GM23338 (cell line): ENCODE data around the gene MANEAL.

ENCODE experiments used
- CREB1 ChIP-seq: fragments of 250-450 bp; sonication (Bioruptor Pico); IDR thresholded peaks from 2 replicates; pipeline ENCODE4 v1.5.0; 2020; ENCODE audit warnings: low read depth, mild to moderate bottlenecking, moderate library complexity
- EZH2 ChIP-seq: fragments of 200-600 bp; sonication (generic); IDR thresholded peaks from one replicate; pipeline ENCODE4 v1.8.0; 2017; ENCODE audit warnings: antibody characterized with exemption, mild to moderate bottlenecking, low read depth; ENCODE audit not compliant: unreplicated experiment
- EZH2phosphoT487 ChIP-seq: fragments of 200-600 bp; sonication (generic); IDR thresholded peaks from one replicate; pipeline ENCODE4 v1.8.1; 2018; ENCODE audit warnings: antibody characterized with exemption; ENCODE audit not compliant: unreplicated experiment
- POLR2AphosphoS5 ChIP-seq: IDR thresholded peaks from 2 replicates; pipeline ENCODE4 v1.6.1; 2016; ENCODE audit warnings: antibody characterized with exemption, low read depth
- ZNF114 ChIP-seq: fragments of 250-450 bp; sonication (Bioruptor Pico); IDR thresholded peaks from 2 replicates; pipeline ENCODE4 v1.5.0; 2020; ENCODE audit warnings: mild to moderate bottlenecking, moderate library complexity
- TF ChIP-seq, protein P1 (sequence below), 2 experiments: fragments of 200-600 bp in 1 of 2; sonication (generic) in 1 of 2; conservative IDR thresholded peaks; 2 replicates each; pipeline versions ENCODE4 v1.5.1 to v1.6.1; 2016 to 2017; ENCODE audit warnings: antibody characterized with exemption in 2 of 2, low read depth in 2 of 2, mild to moderate bottlenecking in 2 of 2, moderate library complexity in 1 of 2
- TF ChIP-seq, protein P2 (sequence below): IDR thresholded peaks from one replicate; pipeline ENCODE4 v1.6.1; 2018; ENCODE audit warnings: antibody characterized with exemption; ENCODE audit not compliant: unreplicated experiment

DNA sequence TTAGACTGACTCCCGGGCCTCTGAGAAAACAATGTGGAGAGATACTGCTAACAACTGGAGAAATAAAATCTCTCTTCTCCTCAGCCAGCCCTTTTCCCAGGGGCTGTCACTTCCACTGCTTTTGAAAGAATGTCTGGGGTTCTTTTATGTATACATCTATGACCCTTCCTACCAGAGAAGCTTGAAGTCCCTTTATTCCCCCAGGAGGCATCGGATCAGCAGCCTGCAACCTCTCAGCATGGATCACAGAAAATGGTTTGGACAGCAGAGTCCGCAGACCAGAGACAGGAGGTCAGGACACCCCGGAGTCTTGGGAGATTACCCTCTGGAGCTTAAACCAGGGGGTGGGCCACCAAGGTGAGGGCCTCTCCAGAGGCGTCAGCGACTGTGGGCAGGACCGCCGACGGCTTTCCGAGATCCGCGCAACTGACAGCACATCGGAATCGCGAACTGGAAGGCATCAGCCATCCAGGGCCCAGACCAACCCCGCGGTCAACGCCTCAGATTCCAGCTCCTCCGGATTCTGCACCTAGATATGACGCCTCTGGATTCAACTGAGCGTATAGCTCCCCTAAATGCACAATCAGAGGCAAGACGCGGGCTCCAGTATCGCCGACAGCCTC lies 29.7 kb upstream of the MANEAL start:
- no peak for TF ChIP-seq POLR2AphosphoS5
- TF ChIP-seq, protein P1, sequence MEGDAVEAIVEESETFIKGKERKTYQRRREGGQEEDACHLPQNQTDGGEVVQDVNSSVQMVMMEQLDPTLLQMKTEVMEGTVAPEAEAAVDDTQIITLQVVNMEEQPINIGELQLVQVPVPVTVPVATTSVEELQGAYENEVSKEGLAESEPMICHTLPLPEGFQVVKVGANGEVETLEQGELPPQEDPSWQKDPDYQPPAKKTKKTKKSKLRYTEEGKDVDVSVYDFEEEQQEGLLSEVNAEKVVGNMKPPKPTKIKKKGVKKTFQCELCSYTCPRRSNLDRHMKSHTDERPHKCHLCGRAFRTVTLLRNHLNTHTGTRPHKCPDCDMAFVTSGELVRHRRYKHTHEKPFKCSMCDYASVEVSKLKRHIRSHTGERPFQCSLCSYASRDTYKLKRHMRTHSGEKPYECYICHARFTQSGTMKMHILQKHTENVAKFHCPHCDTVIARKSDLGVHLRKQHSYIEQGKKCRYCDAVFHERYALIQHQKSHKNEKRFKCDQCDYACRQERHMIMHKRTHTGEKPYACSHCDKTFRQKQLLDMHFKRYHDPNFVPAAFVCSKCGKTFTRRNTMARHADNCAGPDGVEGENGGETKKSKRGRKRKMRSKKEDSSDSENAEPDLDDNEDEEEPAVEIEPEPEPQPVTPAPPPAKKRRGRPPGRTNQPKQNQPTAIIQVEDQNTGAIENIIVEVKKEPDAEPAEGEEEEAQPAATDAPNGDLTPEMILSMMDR (conservative IDR thresholded peaks at IDR 0.05; ENCODE audit: low read depth in 2 of 2): no peak
- no peak for TF ChIP-seq EZH2phosphoT487
- TF ChIP-seq EZH2: no peak
- TF ChIP-seq, protein P2, sequence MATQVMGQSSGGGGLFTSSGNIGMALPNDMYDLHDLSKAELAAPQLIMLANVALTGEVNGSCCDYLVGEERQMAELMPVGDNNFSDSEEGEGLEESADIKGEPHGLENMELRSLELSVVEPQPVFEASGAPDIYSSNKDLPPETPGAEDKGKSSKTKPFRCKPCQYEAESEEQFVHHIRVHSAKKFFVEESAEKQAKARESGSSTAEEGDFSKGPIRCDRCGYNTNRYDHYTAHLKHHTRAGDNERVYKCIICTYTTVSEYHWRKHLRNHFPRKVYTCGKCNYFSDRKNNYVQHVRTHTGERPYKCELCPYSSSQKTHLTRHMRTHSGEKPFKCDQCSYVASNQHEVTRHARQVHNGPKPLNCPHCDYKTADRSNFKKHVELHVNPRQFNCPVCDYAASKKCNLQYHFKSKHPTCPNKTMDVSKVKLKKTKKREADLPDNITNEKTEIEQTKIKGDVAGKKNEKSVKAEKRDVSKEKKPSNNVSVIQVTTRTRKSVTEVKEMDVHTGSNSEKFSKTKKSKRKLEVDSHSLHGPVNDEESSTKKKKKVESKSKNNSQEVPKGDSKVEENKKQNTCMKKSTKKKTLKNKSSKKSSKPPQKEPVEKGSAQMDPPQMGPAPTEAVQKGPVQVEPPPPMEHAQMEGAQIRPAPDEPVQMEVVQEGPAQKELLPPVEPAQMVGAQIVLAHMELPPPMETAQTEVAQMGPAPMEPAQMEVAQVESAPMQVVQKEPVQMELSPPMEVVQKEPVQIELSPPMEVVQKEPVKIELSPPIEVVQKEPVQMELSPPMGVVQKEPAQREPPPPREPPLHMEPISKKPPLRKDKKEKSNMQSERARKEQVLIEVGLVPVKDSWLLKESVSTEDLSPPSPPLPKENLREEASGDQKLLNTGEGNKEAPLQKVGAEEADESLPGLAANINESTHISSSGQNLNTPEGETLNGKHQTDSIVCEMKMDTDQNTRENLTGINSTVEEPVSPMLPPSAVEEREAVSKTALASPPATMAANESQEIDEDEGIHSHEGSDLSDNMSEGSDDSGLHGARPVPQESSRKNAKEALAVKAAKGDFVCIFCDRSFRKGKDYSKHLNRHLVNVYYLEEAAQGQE: no peak
- no peak for TF ChIP-seq CREB1 (CRISPR knock-in tag)
- no peak for TF ChIP-seq ZNF114
